ENCODE results near the gene CKB.
A peak's percentile ranks its signal among the peaks of the same experiment; 100 is the strongest.

CKB gene

DNA sequence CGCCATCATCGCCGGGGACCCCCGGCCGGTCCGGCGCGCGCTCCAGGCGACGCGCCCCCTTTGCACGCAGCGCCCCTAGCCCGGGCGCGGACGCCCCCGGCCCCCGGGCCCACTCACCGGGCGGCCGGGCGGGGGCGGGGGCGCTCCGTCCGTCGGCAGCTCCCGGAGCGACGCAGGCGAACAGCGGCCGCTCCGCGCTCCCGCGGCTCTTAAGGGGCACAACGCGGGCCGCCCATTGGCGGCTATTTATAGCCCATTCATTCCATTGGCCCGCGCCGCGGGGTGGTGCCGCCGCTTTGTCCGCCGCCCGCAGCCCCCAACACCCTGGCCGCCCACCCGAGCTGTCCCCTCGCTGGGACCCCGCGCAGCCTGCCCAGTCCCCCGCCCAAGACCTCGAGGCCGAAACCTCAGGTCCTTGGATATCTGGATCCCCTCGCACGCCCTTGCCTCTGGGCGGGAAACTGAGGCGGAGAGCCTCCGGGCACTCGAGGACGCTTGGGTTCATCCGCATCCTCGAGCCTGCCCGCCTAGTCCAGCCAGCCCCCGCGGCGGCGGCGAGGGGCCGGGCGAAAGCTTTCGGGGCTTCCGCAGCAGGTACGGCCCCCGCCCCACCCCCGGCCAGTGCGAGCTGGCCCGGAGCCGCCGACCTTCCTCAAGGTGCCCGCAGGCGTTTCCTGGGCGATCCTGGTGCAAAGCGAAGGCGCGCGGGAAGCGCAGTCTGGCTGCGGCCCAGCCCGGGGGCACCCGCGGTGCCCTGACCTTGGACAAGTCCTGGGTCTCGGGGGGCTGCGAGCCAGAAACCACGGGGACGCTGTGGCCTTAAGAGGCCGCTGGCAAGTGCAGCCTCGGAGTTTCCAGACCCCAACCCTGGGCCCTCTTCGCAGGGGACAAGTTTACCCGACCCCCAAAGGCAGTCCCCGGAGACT, at the start of gene CKB:
Gene CKB, minus strand, starts transcription at position 182 of the 926 bp plus-strand sequence. CDS start 337 bp downstream, outside the sequence.
- DNase-seq: peak in 52 of 56 donors; percentile 25 to 89 (median 72)

DNA sequence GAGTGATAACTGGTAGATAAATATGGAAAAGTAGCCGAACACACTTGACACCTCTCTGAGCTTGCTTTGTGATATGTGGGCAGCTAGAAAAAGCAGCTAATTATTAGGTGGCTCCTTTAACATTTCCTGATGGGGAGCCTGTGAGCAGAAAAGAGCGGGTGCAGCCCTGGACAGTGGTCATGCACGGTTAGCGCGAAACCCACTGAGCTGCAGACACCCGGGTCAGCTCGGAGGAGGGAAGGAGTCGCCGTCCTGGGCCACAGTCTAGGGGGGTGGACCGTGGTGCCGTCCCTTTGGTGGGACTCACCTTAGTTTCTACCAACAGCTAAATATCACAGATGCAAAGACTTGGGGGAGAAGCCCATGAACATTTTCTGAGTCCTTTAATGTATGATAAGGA, 46.8 kb upstream of the CKB start:
- no peak for DNase-seq

DNA sequence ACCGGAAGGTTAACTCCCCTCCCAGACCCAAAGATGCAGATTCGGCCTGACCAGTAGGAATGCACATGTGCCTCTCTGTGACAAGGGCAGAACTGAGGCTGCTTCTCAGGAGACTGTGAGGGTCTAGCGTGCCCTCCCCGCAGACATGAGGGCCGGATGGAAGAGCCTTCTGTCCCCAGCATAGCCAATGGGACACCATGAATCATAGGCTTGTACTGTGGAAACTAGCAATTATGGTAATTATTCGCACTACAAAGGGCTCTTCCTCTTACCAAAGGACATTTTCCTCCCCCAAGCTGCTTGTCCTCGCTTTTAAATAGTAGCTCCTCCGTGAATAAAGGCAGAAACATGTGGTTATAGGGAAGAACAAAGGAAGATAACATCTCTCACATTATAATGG, 46.3 kb upstream of the CKB start:
- DNase-seq: no peak

DNA sequence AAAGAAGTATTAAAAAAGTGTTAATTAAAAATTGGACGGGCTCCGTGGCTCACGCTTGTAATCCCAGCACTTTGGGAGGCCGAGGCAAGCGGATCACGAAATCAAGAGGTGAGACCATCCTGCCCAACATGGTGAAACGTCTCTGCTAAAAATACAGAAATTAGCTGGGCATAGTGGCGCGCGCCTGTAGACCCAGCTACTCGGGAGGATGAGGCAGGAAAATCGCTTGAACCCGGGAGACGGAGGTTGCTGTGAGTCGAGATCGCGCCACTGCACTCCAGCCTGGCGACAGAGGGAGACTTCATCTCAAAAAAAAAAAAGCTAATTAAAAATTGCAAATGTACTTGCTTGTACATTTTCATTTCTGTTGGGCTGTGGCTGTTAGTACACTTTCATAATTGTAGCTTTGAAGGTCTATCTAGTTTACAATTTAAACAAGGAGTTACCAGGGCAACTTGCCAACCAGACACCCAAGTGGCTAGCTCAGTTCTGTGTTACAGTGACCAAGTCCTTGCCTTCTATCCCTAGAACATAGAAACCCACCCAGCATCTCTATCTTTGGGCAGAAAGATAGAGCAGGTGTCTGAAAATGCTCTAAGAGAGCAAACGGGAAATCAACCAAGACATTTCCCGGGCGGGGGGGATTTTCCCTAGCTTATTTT, 41.3 kb upstream of the CKB start:
- no peak for DNase-seq

DNA sequence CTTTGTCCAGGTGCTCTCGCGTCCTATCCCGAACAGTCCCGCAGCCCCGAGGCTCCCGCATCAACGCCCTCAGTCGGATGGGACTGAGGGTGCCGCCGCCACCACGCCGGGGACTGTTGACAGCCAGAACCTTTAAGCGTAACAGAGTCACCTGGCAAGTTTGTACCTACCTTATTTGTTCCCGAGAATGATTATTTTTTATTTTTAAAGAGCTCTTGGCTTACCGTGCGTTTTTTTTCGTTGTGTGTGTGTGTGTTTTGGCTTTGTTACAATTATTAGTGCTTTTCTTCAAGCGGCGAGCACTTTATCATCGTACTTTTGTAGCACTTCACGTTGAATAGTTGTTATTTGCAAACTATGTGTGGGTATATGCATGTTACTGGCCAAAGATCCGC, 40.6 kb upstream of the CKB start:
- no peak for DNase-seq

DNA sequence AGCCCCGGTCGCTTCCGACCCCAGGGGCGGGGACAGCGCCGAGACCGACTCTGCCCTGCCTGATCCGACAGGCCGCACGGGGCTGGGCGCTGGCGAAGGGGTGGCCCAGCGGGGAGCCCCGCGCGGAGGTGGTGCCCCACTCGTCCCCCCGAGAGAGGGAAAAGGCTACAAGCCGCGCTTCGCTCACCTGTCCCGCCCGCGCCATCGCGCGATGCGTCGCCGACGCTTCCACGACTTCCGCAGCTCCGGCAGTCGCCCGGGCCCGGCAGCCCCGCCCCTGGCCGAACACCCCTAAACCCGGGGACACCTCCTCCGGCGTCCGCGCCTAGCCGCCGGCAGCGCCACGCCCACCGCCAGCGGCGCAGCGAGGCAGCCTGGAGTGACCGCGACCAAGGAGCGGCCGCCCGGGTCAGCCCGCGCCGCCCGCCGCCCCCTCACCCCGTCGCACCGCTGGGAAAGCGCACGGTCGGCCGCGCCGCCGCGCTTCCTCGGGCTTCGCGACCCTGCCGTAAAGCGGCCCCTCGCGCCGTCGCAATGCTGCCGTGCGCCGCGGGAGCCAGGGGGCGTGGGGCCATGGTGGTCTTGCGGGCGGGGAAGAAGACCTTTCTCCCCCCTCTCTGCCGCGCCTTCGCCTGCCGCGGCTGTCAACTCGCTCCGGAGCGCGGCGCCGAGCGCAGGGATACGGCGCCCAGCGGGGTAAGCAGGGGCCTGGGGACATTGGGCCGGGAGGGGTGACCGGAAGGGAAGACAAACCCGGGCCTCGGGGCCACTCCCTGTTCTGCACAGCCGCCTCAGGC, 40.0 kb upstream of the CKB start, which contains the start of the genes BAG5 and COA8:
Gene BAG5, minus strand, starts transcription at position 229 of the 797 bp plus-strand sequence. CDS start 1,493 bp downstream, outside the sequence.
Gene COA8, plus strand, starts transcription at position 532 of the 797 bp plus-strand sequence. Its CDS starts 42 bp downstream, at position 574.
- peak in 55 of 56 donors; percentile 14 to 97 (median 85) for DNase-seq

DNA sequence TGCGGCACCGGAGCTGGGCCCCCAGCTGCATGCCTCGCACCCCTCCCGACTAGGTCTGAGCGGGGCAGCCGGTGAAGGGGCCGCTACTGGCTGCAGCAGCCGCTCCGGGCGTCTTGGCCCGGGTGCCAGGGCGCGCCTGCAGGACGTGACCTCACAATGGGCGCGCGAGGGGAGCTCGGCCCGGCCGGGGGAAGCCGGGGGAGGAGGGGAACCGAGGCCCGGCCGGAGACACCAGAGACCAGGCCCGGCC, 39.5 kb upstream of the CKB start:
- DNase-seq: no peak

DNA sequence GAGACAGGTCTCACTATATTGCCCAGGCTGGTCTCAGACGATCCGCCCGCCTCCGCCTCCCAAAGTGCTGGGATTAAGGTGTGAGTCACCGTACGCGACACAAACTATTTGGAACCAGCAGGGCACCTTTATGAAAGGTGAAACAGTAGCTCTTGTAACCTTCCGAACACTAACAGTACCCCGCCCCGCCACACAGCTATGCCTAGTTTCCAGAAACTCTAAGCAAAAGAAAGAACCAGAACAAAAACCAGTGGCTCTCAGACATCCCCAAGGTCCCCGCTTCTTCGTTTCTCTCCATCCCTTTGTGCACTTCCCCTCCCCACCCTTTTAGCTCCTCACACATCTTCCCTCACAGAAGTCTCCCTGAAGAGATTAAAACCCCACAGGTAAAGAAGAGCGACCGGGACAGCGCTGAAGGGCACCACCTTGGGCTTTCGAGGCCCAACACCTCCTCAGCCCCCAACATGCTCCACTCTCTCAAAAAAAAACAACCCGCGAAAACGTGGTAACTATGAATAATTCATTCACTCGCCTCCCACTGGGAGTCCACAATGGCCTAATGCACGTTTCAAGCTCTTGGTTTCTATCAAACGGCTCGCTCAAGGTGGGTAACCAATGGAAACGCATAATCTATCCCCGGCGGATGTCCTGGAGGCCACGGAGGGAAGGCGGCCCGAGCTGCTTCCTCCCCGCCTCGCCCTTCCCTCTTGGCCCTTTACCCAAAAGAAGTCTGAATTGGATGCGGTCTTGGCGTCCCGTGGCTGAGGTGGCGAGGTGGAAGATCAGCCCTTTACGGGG, 39.0 kb upstream of the CKB start:
- no peak for DNase-seq

DNA sequence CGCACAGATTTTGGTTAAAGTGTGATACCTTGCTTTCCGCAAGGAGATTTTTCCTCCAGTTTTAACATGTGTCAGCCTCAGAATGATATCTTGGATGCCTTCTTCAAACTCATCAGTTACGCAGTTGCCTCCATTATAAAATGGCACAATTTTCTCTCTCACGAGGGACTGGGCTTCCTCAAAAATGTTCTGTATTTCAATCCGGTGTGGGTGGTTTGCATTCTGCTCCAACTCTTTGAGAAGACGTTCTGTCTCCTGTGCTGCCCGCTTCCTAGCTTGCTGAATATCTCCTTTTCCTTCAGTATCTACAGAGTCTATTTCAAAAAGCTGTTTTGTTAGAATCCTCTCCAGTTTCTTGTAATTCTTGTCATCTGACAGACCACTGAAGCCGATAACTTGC, 38.1 kb upstream of the CKB start:
- no peak for DNase-seq

DNA sequence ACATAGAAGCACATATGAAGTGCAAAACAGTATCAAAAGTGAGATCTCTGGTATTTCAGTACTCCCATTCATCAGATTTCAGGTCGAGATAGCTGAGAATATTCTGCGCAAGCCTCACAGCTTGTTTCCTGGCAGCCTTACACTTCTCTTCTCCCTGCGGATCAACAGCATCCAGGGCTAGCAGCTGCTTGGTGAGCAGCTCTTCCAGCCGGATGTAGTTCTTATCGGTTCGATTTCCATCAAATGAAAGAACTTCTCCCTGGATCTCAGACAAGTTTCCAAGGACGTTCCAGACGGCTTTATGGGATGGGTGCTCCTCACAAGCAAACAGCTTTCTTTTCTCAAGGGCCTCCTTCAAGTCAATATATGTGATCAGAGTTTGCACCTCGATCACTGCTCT, 37.1 kb upstream of the CKB start:
- no peak for DNase-seq

DNA sequence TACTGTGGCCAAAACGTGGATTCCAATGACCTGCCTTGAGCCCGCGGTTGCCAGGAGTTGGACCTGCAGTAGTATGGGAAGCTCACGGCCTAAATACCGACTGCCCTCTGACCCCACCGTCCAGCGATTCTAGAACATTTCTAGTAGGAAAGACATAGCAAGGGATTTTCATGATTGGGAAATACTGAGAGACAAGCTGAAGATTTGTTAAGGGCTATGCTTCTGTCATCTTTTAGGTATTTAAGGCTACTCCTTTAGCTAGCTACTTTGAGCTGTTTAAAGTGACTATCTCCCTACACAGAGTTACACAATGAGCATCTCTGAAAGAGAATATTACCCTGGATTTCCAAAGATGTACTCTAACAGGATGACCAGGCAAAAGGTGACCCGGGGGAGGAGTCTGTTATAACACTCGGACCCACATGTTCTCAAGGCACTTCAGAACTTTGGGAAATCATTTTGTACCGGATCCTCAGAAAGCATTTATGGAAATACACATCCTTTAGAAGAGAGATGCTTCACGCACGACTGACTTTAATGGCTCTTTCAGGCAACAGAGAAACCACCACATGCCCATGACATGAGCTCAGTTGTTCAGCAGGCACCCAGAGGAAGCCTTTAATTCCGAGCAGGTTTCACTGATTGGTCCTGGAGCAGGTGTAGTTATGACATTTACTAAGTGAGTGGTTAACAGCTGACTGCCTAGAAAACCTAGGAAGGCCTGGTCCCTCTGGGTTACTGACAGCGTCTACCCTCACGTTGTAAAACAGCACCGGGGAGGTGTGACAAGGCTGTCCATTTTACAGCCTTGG, 35.6 kb upstream of the CKB start:
- no peak for DNase-seq

DNA sequence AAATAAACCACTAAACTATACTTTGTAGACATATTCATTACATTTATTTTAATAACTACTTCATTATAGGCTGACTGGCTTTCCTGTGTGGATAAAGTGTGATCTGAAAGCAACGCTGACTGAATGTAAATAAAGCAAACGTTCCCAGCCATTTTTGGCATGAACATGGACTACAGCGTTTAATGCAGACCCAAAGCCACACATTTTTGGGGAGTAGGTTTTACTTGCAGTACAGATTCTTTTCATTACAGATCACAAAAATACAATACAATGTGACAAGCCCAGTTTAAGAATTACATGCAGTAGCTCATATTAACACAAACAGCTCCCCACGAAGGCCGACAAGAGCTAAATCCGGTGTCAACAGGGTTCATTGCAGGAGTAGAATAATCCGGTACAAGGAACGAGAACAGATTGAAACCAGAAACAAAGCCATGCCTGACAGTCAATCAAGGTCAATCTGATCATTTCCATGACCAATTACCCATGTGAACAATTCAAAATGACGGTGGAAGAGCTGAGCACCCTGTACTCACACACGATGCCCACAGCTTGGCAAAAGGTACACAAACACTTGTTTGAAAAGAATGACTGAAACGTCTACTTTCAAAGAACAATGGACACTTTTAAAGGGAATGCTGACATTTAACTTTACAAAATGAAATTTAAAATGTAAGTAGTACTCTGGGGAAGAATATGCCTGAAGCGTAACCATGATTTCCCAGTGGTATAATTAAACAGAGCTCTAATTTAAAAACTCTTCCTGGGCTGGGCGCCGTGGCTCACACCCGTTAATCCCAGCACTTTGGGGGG, 34.5 kb upstream of the CKB start:
- no peak for DNase-seq

DNA sequence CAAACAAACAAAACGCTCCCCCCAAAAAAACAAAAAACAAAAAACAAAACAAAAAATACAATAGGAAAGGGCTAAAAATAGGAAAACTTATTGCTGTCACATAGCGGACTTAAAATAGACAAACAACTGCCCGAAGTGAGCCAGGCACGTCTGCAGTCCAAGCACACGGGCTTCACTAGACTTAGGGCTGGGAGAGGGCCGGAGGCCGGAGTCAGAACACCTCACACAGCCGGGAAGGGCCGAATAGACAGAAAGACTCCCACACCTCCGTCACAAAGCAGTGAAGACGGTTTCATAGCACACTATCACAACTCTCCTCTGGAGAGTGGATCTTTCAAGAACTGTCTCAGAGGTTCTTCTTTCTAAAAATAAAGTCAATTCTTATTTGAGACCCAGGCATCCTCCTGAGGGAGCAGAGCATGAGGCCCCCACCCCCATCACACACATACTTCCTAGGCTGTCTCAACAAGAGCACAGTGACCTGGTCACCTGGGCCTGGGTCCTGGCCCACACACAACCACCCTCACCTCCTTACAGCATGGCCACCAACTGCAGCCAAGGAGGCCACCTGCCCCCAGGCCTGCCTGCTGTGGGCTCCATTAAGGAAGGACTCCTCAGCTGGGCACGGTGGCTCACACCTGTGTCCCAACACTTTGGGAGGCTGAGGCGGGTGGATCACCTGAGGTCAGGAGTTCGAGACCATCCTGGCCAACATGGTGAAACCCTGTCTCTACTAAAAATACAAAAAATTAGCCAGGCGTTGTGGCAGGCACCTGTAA, 33.1 kb upstream of the CKB start:
- no peak for DNase-seq

DNA sequence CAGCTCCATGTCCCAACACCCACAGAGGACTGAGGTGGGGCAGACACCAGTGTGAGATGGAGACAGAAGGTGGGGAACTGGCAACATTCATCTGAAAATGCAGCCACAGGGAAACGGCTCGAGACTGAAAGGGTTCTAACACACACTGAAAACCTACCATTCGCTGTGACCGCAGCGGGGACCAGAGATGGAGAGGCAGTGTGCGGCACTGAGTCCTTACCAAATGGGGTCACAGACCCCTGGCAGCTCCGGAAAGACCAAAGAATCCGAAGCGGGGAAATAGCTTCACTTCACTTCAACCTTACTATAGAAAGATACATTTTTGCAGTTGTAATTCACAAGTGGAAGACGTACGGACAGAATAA, 30.2 kb upstream of the CKB start:
- DNase-seq: no peak

DNA sequence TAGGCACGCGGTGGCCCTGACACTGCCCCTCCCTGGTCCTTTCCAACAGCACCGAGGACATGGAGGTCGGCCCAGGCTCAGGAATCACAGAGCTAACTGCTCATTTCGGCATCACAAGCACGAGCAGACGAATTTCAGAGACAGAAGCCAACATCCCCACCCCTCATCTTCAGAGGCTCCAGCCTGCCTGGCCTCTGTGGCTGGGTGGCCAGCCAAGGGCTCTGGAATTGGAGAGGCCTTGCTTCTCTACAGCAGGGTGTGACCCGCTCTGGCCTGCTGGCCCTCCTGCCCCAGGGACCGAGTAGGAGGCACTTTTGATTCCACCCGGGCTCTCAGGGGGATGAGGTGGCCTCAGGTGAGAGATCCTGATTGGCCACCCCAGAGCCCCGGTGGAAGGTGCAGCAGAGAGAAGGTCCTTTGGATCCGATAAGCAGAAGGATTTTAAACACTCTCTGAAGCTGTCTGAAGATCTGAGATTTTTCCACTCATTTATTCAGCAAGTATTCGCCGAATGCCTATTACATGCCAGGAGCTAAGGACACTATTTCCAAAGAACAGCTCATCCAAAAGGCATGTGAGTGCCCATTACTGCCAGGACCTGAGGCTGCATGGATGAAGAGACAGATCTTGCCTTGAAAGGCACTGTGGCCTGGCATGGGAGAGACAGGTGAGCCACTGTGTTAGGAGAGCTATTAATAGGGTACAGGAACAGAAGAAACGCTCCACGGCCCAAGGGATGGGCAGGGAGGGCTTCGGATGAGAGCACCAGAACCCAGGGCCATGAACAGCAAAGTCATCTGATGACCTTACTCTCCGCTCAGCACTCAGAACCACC, 29.6 kb upstream of the CKB start:
- DNase-seq: no peak

DNA sequence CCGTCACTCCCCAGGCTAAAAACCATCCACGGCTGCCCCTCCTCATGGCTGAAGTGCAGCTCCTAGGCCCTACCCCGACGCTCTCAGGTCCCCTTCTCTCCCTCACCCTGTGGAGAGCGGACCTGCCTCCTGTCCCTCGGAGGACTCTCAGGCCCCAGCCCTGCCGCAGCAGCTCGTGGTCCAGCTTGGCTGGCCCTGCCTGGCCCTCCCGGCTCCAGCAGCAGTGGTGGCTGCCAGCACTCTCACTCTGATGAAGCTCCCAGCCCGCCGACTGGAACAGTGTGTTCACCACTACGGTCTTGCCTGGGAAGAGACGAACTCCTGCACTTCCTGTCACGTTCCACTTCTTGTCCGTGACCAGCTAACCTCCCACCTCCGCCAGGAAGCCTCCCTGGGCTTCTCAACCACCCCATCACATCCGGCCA, 28.7 kb upstream of the CKB start:
- DNase-seq: peak in 15 of 56 donors; percentile 32 to 71 (median 43)
